Measurements from ENCODE around the gene MOB2. TPM values are rescaled to one million over a fixed set of nuclear protein-coding genes. Genes with fewer than 3 reads are reported as not detected.

The MOB2 gene
- total RNA-seq, 1 donor from 2014 or later = 38.2 TPM

DNA sequence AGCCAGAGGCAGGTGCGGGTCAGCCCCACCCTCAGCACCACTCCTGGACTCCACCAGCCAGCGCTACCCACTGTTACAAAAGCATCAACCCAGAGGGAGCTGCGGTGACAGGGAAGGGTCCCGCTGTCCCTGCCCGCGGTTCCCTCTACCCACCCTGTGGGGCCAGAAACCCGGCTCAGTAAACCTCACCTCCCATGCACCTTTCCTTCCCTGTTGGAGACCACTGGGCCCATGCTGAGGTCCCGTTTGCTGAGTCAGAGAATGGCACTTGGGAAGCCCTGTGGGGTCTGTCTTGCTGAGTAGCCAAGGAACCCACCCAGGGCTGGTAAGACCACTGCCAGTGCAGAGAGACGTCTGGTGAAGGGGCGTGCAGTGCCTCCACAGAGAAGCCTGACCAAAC, 42.1 kb upstream of the MOB2 start:
- TF ChIP-seq, protein P1, sequence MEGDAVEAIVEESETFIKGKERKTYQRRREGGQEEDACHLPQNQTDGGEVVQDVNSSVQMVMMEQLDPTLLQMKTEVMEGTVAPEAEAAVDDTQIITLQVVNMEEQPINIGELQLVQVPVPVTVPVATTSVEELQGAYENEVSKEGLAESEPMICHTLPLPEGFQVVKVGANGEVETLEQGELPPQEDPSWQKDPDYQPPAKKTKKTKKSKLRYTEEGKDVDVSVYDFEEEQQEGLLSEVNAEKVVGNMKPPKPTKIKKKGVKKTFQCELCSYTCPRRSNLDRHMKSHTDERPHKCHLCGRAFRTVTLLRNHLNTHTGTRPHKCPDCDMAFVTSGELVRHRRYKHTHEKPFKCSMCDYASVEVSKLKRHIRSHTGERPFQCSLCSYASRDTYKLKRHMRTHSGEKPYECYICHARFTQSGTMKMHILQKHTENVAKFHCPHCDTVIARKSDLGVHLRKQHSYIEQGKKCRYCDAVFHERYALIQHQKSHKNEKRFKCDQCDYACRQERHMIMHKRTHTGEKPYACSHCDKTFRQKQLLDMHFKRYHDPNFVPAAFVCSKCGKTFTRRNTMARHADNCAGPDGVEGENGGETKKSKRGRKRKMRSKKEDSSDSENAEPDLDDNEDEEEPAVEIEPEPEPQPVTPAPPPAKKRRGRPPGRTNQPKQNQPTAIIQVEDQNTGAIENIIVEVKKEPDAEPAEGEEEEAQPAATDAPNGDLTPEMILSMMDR (IDR thresholded peaks at IDR 0.05; ENCODE audit: insufficient read depth, low read length, severe bottlenecking) = no peak
- FAIRE-seq (no peak), DNase-seq (ENCODE audit: low read depth) (no peak)
- H3K27me3 ChIP-seq (ENCODE audit: control insufficient read depth, insufficient read depth, low read length) = no peaks in the 10 kb centered on the region
- peaks cover 4% of the 10 kb centered on the region for H3K36me3 ChIP-seq (ENCODE audit: control insufficient read depth, insufficient read depth, low read length)
- H3K4me3 ChIP-seq (ENCODE audit: low read depth, low read length) = no peak overlapping the region

DNA sequence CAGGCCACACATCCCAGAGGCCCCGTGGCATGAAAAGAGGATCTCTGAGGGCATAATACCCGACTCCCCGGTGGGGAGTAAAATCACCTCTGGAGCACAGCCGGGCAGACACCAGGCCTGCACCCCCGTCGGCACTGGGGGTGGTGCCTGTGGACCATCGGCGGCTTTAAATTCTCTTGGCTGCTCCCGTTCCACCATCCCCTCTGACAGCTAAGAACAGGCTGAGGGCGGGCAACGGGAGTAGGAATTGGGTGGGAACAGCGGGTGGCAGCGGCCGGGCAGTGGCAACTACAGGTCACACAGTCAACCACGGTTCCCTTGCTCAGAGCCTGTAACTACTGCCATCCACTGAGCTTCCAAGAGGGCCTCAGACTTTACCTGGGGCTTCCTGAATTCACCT, 40.2 kb upstream of the MOB2 start:
- TF ChIP-seq, protein P1 (IDR thresholded peaks at IDR 0.05; ENCODE audit: insufficient read depth, low read length, severe bottlenecking) = no peak
- FAIRE-seq (no peak), DNase-seq (ENCODE audit: low read depth) (no peak)
- Histone ChIP-seq H3K4me3 (ENCODE audit: low read depth, low read length) (no peak overlapping the region), H3K27me3 (ENCODE audit: control insufficient read depth, insufficient read depth, low read length) (no peaks in the 10 kb centered on the region), H3K36me3 (ENCODE audit: control insufficient read depth, insufficient read depth, low read length) (peaks cover 4% of the 10 kb centered on the region)

DNA sequence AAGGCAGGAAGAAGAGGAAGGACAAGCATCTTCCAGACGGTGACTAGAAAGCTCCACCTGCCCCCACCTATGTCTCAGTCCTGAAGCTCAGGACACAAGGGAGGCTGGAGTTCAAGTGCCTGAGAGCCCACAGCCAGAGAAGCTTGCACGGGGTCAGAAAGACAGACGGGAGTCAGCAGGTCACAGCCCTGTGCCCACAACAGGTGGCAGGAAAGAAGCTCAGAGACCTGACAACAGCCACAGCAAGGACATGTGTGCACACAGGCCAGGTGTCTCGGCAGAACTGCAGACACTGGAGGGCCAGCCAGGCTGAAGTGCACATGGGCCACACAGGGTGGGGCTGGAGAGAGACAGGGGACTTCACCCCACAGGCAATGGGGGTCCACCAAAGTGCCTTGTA, 37.2 kb upstream of the MOB2 start:
- H3K27me3 ChIP-seq (ENCODE audit: control insufficient read depth, insufficient read depth, low read length) = no peaks in the 10 kb centered on the region
- TF ChIP-seq, protein P1 (IDR thresholded peaks at IDR 0.05; ENCODE audit: insufficient read depth, low read length, severe bottlenecking) = no peak
- no peak for DNase-seq (ENCODE audit: low read depth)
- peaks cover 1% of the 10 kb centered on the region for H3K36me3 ChIP-seq (ENCODE audit: control insufficient read depth, insufficient read depth, low read length)
- FAIRE-seq = peak; percentile 23
- H3K4me3 ChIP-seq (ENCODE audit: low read depth, low read length) = no peak overlapping the region

DNA sequence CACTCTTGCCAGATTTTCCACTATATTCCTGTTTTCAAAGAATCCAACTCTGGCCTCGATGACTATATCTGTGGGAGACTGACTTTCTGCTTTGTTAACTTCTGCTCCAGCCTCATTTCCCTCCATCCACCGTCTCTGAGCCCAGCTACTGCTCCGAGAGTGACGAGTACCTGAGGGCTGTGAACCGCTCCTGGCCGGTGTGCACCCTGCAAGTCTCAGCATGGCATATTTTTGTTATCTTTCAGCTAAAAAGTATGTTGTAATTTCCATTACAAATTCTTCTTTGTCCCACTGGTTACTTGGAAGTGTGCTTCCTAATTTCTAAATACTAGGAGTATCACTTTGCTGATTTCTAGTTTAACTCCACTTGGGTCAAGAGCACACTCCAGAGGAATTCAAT, 36.5 kb upstream of the MOB2 start:
- DNase-seq (ENCODE audit: low read depth) (peak; percentile 61), FAIRE-seq (no peak)
- Histone ChIP-seq H3K27me3 (ENCODE audit: control insufficient read depth, insufficient read depth, low read length) (no peaks in the 10 kb centered on the region), H3K4me3 (ENCODE audit: low read depth, low read length) (no peak overlapping the region), H3K36me3 (ENCODE audit: control insufficient read depth, insufficient read depth, low read length) (peaks cover 1% of the 10 kb centered on the region)
- TF ChIP-seq, protein P1 (IDR thresholded peaks at IDR 0.05; ENCODE audit: insufficient read depth, low read length, severe bottlenecking) = no peak

DNA sequence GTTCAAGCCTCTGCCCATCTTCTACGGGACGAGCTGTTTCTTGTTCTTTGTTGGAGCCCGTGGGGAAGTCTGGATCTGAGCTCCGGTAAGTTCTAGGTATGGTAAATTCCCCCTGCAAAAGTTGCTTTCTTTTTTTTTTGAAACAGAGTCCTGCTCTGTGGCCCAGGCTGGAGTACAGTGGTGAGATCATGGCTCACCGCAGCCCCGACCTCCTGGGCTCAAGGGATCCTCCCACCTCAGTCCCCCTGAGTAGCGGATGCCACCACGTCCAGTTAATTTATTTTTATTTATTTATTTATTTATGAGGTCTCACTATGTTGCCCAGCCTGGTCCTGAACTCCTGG, 35.5 kb upstream of the MOB2 start:
- H3K27me3 ChIP-seq (ENCODE audit: control insufficient read depth, insufficient read depth, low read length) = no peaks in the 10 kb centered on the region
- no peak for FAIRE-seq
- H3K4me3 ChIP-seq (ENCODE audit: low read depth, low read length) = no peak overlapping the region
- H3K36me3 ChIP-seq (ENCODE audit: control insufficient read depth, insufficient read depth, low read length) = peaks cover 1% of the 10 kb centered on the region
- no peak for DNase-seq (ENCODE audit: low read depth)
- TF ChIP-seq, protein P1 (IDR thresholded peaks at IDR 0.05; ENCODE audit: insufficient read depth, low read length, severe bottlenecking) = no peak

DNA sequence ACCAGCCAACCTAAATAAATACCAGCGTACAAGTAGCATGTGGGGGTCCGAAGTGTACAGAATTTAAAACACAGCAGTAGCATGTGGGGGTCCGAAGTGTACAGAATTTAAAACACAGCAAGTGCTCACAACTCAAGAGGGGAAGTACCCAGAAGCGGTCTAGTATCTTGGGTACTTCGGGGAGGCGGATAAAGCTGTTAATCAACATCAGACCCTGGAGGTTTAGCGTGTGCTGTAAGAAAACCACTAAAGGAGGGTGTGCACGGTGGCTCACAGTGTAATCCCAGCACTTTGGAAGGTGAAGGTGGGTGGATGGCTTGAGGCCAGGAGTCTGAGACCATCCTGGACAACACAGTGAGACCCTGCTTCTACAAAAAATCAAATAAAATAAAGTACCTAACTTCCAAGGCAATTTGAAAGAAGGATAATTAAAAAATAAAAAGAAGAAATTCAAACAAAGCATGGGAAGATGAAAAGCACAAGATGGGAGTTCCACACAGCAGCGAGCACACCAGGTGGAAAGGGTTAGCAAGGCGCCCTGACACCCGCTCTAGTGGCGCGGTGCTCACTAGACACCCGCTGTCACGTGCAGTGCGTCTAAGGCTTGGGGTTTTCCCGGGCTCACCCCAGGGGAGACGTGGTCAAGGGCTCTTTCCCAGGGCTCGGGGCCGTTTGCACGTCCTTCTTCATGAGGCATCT, 35.0 kb upstream of the MOB2 start:
- TF ChIP-seq, protein P1 (IDR thresholded peaks at IDR 0.05; ENCODE audit: insufficient read depth, low read length, severe bottlenecking) = no peak
- Histone ChIP-seq H3K4me3 (ENCODE audit: low read depth, low read length) (no peak overlapping the region), H3K36me3 (ENCODE audit: control insufficient read depth, insufficient read depth, low read length) (peaks cover 1% of the 10 kb centered on the region), H3K27me3 (ENCODE audit: control insufficient read depth, insufficient read depth, low read length) (no peaks in the 10 kb centered on the region)
- DNase-seq (ENCODE audit: low read depth) (no peak), FAIRE-seq (no peak)
